SK-N-SH treated with all-trans-retinoic acid at 6 μM for 48 hours (cell line): ENCODE measurements around the gene HEPN1.

Source experiments
- ATAC-seq: fragments of 200-7000 bp; cut with Tn5 transposase; 3 replicates; pipeline ENCODE4 v1.9.1; 2020; ENCODE audit warnings: mild to moderate bottlenecking, moderate library complexity
- ARNTL ChIP-seq: fragments of 450-650 bp; formaldehyde crosslinking; IDR thresholded peaks from 2 replicates; pipeline ENCODE4 v1.5.0; 2020; ENCODE audit warnings: low read depth, mild to moderate bottlenecking, moderate library complexity, borderline replicate concordance
- BACH2 ChIP-seq: fragments of 250-450 bp; sonication (Bioruptor Pico); IDR thresholded peaks from 2 replicates; pipeline ENCODE4 v1.9.0; 2021; ENCODE audit warnings: mild to moderate bottlenecking, borderline replicate concordance
- CREB5 ChIP-seq: fragments of 250-450 bp; sonication (Bioruptor Pico); IDR thresholded peaks from 2 replicates; pipeline ENCODE4 v1.5.1; 2020; ENCODE audit warnings: low read depth, mild to moderate bottlenecking, moderate library complexity
- CSDC2 ChIP-seq: fragments of 250-450 bp; sonication (Bioruptor Pico); IDR thresholded peaks from 2 replicates; pipeline ENCODE4 v1.5.0; 2020; ENCODE audit warnings: mild to moderate bottlenecking, moderate library complexity
- CSRNP3 ChIP-seq: fragments of 250-450 bp; sonication (Bioruptor Pico); IDR thresholded peaks from 2 replicates; pipeline ENCODE4 v1.5.1; 2021; ENCODE audit warnings: mild to moderate bottlenecking, moderate library complexity
- ESRRG ChIP-seq: fragments of 250-450 bp; sonication (Bioruptor Pico); IDR thresholded peaks from 2 replicates; pipeline ENCODE4 v1.6.1; 2021; ENCODE audit warnings: mild to moderate bottlenecking
- GLIS3 ChIP-seq: fragments of 250-450 bp; sonication (Bioruptor Pico); IDR thresholded peaks from 2 replicates; pipeline ENCODE4 v1.5.0; 2020; ENCODE audit warnings: mild to moderate bottlenecking, moderate library complexity
- ISL1 ChIP-seq: fragments of 250-450 bp; sonication (Bioruptor Pico); IDR thresholded peaks from 2 replicates; pipeline ENCODE4 v2.1.2; 2022; ENCODE audit warnings: mild to moderate bottlenecking, moderate library complexity
- PATZ1 ChIP-seq: fragments of 250-450 bp; sonication (Bioruptor Pico); IDR thresholded peaks from 2 replicates; pipeline ENCODE4 v1.8.0; 2020; ENCODE audit warnings: mild to moderate bottlenecking, moderate library complexity, borderline replicate concordance
- POU6F1 ChIP-seq: fragments of 250-450 bp; sonication (Bioruptor Pico); IDR thresholded peaks from 2 replicates; pipeline ENCODE4 v1.8.0; 2021; ENCODE audit warnings: low read depth, mild to moderate bottlenecking, moderate library complexity, borderline replicate concordance
- PPARA ChIP-seq: fragments of 250-450 bp; sonication (Bioruptor Pico); IDR thresholded peaks from 2 replicates; pipeline ENCODE4 v1.5.0; 2020; ENCODE audit warnings: mild to moderate bottlenecking, borderline replicate concordance
- TCF4 ChIP-seq: fragments of 250-450 bp; sonication (Bioruptor Pico); IDR thresholded peaks from 2 replicates; pipeline ENCODE4 v1.8.0; 2021; ENCODE audit warnings: mild to moderate bottlenecking, moderate library complexity, borderline replicate concordance
- TOX ChIP-seq: fragments of 250-450 bp; sonication (Bioruptor Pico); IDR thresholded peaks from 2 replicates; pipeline ENCODE4 v1.8.0; 2021; ENCODE audit warnings: mild to moderate bottlenecking, moderate library complexity, borderline replicate concordance
- TSHZ2 ChIP-seq: fragments of 250-450 bp; sonication (Bioruptor Pico); IDR thresholded peaks from 2 replicates; pipeline ENCODE4 v1.5.0; 2020; ENCODE audit warnings: mild to moderate bottlenecking, moderate library complexity
- ZC3H10 ChIP-seq: fragments of 250-450 bp; sonication (Bioruptor Pico); IDR thresholded peaks from 2 replicates; pipeline ENCODE4 v1.5.1; 2021; ENCODE audit warnings: mild to moderate bottlenecking, moderate library complexity
- ZNF565 ChIP-seq: fragments of 450-650 bp; formaldehyde crosslinking; conservative IDR thresholded peaks from 2 replicates; pipeline ENCODE4 v1.5.0; 2020; ENCODE audit warnings: low read depth, mild to moderate bottlenecking, moderate library complexity
- ZNF70 ChIP-seq: fragments of 450-650 bp; formaldehyde crosslinking; IDR thresholded peaks from 2 replicates; pipeline ENCODE4 v1.5.0; 2020; ENCODE audit warnings: mild to moderate bottlenecking, moderate library complexity
- ZNF8 ChIP-seq: fragments of 450-650 bp; formaldehyde crosslinking; IDR thresholded peaks from 2 replicates; pipeline ENCODE4 v1.5.0; 2020; ENCODE audit warnings: mild to moderate bottlenecking, moderate library complexity

Gene HEPN1

GRCh38 chr11:124951341-124951740 is 32.3 kb downstream of the HEPN1 start:
- ATAC-seq, result no peak
- no peak for TF ChIP-seq CSDC2
- TF ChIP-seq ZNF8, result no peak
- TF ChIP-seq ARNTL (CRISPR knock-in tag), result no peak
- no peak for TF ChIP-seq ZC3H10 (CRISPR knock-in tag)
- TF ChIP-seq CREB5 (CRISPR knock-in tag), result no peak
- TF ChIP-seq TOX (CRISPR knock-in tag), result no peak
- no peak for TF ChIP-seq TCF4 (CRISPR knock-in tag)
- TF ChIP-seq CSRNP3 (CRISPR knock-in tag), result no peak
- no peak for TF ChIP-seq ZNF565 (CRISPR knock-in tag)
- no peak for TF ChIP-seq PPARA

GRCh38 chr11:124953753-124954589 is 34.9 kb downstream of the HEPN1 start, which contains the start of gene CCDC15:
Gene CCDC15, plus strand, starts transcription at chr11:124954202. Its CDS starts 531 bp downstream, at chr11:124954733.
- TF ChIP-seq ZNF8, result no peak
- 0 out of 2 replicates have a peak, but pooled peaks have one; percentile 18 for TF ChIP-seq TSHZ2 (CRISPR knock-in tag)
- 0 out of 2 replicates have a peak, but pooled peaks have one; percentile 65 for TF ChIP-seq PPARA
- TF ChIP-seq TCF4 (CRISPR knock-in tag), result no peak
- 0 out of 2 replicates have a peak, but pooled peaks have one; percentile 34 for TF ChIP-seq GLIS3 (CRISPR knock-in tag)
- ATAC-seq, result peak; percentile 99

- ATAC-seq, result no peak
- TF ChIP-seq POU6F1 (CRISPR knock-in tag) (no peak), ESRRG (CRISPR knock-in tag) (no peak), PPARA (no peak), ZC3H10 (CRISPR knock-in tag) (no peak), ISL1 (no peak), CSDC2 (no peak)
Observed at GRCh38 chr11:124954590-124954955, 35.5 kb downstream of the HEPN1 start.

GRCh38 chr11:124955035-124955434 is 36.0 kb downstream of the HEPN1 start:
- ATAC-seq, result no peak
- no peak for TF ChIP-seq PATZ1 (CRISPR knock-in tag)
- no peak for TF ChIP-seq GLIS3 (CRISPR knock-in tag)
- TF ChIP-seq TCF4 (CRISPR knock-in tag), result no peak
- no peak for TF ChIP-seq ZNF70 (CRISPR knock-in tag)
- no peak for TF ChIP-seq BACH2 (CRISPR knock-in tag)
